Measurements from ENCODE around the gene CACNA1B. TPM values are rescaled to one million over a fixed set of nuclear protein-coding genes. Genes with fewer than 3 reads are reported as not detected.

CACNA1B gene
- total and polyA plus RNA-seq, 9 donors = 0.01 to 3.8 (median 0.16) TPM; not detected in 1

DNA sequence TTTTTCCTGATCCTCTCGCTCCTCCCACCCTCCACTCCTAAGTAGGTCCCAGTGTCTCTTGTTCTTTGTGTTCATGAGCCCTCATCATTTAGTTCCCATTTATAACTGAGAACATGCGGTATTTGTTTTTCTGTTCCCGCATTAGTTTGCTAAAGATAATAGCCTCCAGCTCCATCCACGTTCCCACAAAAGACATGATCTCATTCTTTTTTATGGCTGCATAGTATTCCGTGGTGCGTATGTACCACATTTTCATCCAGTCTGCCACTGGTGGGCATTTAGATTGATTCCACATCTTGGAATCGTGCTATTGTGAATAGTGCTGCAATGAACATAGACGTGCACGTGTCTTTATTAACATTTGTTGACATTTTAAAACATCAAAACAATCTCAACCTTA is 34.2 kb upstream of the CACNA1B start:
- 80 to 88% (median 80%) methylated on average over 9 of the region's 9 CpGs for WGBS, 3 donors
- Histone ChIP-seq H3K27me3 (no peaks in the 10 kb centered on the region), H3K4me3 (no peak overlapping the region), H3K36me3 (no peaks in the 10 kb centered on the region), H3K27ac (no peak overlapping the region), H3K4me1 (ENCODE audit: insufficient read depth) (no peaks in the 10 kb centered on the region), H3K9me3 (no peaks in the 10 kb centered on the region)
- intact Hi-C loops (cut with DNase I) = no loop called here
- TF ChIP-seq, protein P1, sequence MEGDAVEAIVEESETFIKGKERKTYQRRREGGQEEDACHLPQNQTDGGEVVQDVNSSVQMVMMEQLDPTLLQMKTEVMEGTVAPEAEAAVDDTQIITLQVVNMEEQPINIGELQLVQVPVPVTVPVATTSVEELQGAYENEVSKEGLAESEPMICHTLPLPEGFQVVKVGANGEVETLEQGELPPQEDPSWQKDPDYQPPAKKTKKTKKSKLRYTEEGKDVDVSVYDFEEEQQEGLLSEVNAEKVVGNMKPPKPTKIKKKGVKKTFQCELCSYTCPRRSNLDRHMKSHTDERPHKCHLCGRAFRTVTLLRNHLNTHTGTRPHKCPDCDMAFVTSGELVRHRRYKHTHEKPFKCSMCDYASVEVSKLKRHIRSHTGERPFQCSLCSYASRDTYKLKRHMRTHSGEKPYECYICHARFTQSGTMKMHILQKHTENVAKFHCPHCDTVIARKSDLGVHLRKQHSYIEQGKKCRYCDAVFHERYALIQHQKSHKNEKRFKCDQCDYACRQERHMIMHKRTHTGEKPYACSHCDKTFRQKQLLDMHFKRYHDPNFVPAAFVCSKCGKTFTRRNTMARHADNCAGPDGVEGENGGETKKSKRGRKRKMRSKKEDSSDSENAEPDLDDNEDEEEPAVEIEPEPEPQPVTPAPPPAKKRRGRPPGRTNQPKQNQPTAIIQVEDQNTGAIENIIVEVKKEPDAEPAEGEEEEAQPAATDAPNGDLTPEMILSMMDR (IDR thresholded peaks at IDR 0.05) = no peak
- TF ChIP-seq EP300 (IDR thresholded peaks at IDR 0.05) = no peak
- TF ChIP-seq POLR2A (IDR thresholded peaks at IDR 0.05) = no peak
- DNase-seq = no peak

DNA sequence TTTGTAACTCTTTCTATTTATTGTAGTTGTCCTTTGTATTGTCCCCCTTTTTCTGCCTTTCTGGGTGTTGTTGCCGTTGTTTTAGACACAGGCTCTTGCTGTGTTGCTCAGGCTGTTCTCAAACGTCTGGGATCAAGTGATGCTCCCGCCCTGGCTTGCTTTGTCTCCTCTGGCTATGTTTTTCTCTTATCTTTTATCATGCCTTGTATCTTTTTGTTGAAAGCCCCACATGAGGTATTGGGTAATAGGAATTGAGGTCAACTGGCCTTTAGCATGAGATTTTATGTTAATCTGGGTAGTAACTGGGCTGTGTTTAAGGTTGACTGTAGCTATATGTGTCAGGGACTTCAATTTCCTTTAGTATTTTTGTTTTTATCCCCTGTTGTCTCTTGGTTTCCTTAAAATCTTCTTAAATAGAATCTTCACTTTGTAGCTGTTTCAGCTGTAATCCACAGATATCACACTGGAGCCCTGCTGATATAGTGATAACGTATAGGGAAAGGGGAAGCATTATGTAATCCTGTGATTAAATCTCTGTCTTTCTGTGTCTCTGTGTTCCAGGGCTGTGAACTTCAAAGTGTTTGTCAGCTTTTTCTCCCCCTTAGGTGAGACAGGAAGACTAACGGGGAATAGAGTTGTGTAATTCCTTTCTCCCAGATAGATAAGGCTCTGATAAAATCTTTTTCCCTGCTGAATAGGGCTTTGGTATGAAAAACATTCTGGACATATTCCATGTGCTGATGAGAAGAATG is 25.9 kb upstream of the CACNA1B start:
- Histone ChIP-seq H3K27ac (no peak overlapping the region), H3K4me1 (ENCODE audit: insufficient read depth) (no peaks in the 10 kb centered on the region), H3K9me3 (no peaks in the 10 kb centered on the region), H3K4me3 (no peak overlapping the region), H3K27me3 (no peaks in the 10 kb centered on the region), H3K36me3 (no peaks in the 10 kb centered on the region)
- intact Hi-C loops (cut with DNase I) = no loop called here
- TF ChIP-seq POLR2A (IDR thresholded peaks at IDR 0.05) = no peak
- no peak for TF ChIP-seq EP300 (IDR thresholded peaks at IDR 0.05)
- TF ChIP-seq, protein P1 (IDR thresholded peaks at IDR 0.05) = no peak
- no peak for DNase-seq
- WGBS, 3 donors = 52 to 65% (median 54%) methylated on average over 5 of the region's 5 CpGs

DNA sequence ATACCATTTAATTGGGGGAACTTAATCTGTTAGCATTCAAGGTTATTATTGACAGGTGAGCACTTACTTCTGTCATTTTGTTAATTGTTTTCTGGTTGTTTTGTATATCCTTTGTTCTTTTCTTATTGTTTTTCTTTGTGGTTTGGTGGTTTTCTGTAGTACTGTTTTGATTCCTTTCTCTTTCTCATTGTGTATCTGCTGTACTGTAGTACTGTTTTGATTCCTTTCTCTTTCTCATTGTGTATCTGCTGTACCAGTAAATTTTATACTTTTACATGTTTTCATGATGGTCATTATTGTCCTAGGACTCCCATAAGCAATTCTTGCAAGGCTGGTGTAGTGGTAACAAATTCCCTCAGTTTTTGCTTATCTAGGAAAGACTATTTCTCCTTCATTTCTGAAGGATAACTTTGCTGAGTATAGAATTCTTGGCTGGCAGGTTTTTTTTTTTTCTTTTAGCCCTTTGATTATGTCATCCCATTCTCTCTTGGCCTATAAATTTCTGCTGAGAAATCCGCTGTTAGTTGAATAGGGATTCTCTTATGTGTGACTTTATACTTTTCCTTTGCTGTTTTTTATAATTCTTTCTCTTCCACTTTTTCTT is 24.1 kb upstream of the CACNA1B start:
- Histone ChIP-seq H3K36me3 (no peaks in the 10 kb centered on the region), H3K9me3 (no peaks in the 10 kb centered on the region), H3K4me1 (ENCODE audit: insufficient read depth) (no peaks in the 10 kb centered on the region), H3K27ac (no peak overlapping the region), H3K27me3 (no peaks in the 10 kb centered on the region), H3K4me3 (no peak overlapping the region)
- WGBS, 3 donors = 88 to 100% (median 90%) methylated on average over 1 of the region's 1 CpG
- DNase-seq = no peak
- TF ChIP-seq EP300 (IDR thresholded peaks at IDR 0.05) = no peak
- no peak for TF ChIP-seq POLR2A (IDR thresholded peaks at IDR 0.05)
- TF ChIP-seq, protein P1 (IDR thresholded peaks at IDR 0.05) = no peak
- intact Hi-C loops (cut with DNase I) = no loop called here

DNA sequence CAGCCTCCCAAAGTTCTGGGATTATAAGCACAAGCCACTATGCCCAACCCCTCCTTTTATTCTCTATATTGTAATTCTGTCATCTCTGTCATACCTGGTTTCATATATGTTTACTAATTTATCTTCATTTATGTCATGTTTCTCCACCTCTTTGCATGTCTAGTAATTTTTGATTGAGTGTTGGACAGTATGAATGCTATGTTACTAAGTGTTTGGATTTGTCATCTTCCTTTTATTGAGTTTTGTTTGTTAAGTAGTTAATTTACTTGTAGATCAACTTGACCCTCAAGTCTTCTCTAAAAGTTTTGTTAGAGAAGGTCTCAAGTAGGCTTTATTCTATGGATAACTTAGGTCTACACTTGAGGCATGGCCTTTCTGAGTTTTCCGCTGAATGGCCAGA is 17.2 kb upstream of the CACNA1B start:
- Histone ChIP-seq H3K27me3 (no peaks in the 10 kb centered on the region), H3K36me3 (no peaks in the 10 kb centered on the region), H3K27ac (no peak overlapping the region), H3K9me3 (no peaks in the 10 kb centered on the region), H3K4me1 (ENCODE audit: insufficient read depth) (no peaks in the 10 kb centered on the region), H3K4me3 (no peak overlapping the region)
- intact Hi-C loops (cut with DNase I) = no loop called here
- WGBS, 3 donors = 96 to 100% (median 97%) methylated on average over 1 of the region's 1 CpG
- TF ChIP-seq, protein P1 (IDR thresholded peaks at IDR 0.05) = no peak
- TF ChIP-seq POLR2A (IDR thresholded peaks at IDR 0.05) (no peak), EP300 (IDR thresholded peaks at IDR 0.05) (no peak)
- no peak for DNase-seq
